OCI-LY7 (cell line): Measurements from ENCODE around the gene DROSHA.

Experiments used
- CTCF ChIP-seq: fragments of 200-600 bp; sonication (generic); conservative IDR thresholded peaks from 2 replicates; pipeline ENCODE4 v1.5.1; 2014; ENCODE audit warnings: mild to moderate bottlenecking, antibody characterized with exemption, low read length, moderate library complexity, mixed read lengths
- EZH2phosphoT487 ChIP-seq: fragments of 200-600 bp; sonication (generic); IDR thresholded peaks from 2 replicates; pipeline ENCODE4 v1.6.1; 2018; ENCODE audit warnings: low read depth, borderline replicate concordance, mild to moderate bottlenecking, mixed run types, antibody characterized with exemption, low read length, moderate library complexity, mixed read lengths

GRCh38 chr5:31366941-31367340 is 165.0 kb downstream of the DROSHA start:
- no peak for TF ChIP-seq CTCF
- TF ChIP-seq EZH2phosphoT487, result no peak
